Stomach (tissue), 4 donors: ENCODE measurements around the gene RANBP10.

Experiments used
- CTCF ChIP-seq, 7 experiments: fragments of 450-650 bp in 4 of 7; fragments of 200-600 bp in 3 of 7; sonication (generic) in 3 of 7; IDR thresholded peaks; one replicate each; pipeline ENCODE4 v1.5.1; 2016 to 2019; ENCODE audit warnings: antibody characterized with exemption in 7 of 7, control low read depth in 2 of 7, mild to moderate bottlenecking in 1 of 7
- EP300 ChIP-seq: sonication (generic); formaldehyde crosslinking; IDR thresholded peaks from one replicate; pipeline ENCODE4 v1.6.1; 2017; ENCODE audit warnings: antibody characterized with exemption
- POLR2A ChIP-seq, 4 donors: fragments of 450-650 bp; IDR thresholded peaks; one replicate each; pipeline ENCODE4 v1.6.1; 2016; ENCODE audit warnings: antibody characterized with exemption in 4 of 4, control low read depth in 2 of 4, mild to moderate bottlenecking in 1 of 4, moderate library complexity in 1 of 4
- POLR2AphosphoS5 ChIP-seq, 3 donors: sonication (generic); formaldehyde crosslinking; IDR thresholded peaks; one replicate each; pipeline ENCODE4 v1.6.1; 2016; ENCODE audit warnings: antibody characterized with exemption in 3 of 3

GRCh38 chr16:67719778-67720144 is 86.6 kb downstream of the RANBP10 start:
- TF ChIP-seq CTCF (IDR thresholded peaks at IDR 0.05) (no peak), POLR2A (IDR thresholded peaks at IDR 0.05) (no peak), POLR2AphosphoS5 (IDR thresholded peaks at IDR 0.05) (no peak), EP300 (no peak)
